Stomach (tissue), 9 donors: ENCODE measurements around the gene FAM72A. TPM values are rescaled to one million over a fixed set of nuclear protein-coding genes. Genes with fewer than 3 reads are reported as not detected.
A peak's percentile ranks its signal among the peaks of the same experiment; 100 is the strongest.
"Not testable (repeated sequence)": the region's sequence is repeated elsewhere in the genome, so short reads cannot be mapped to it uniquely, and the experiment has no call there.

Source experiments
- DNase-seq, 2 donors: peaks; one replicate each; pipeline versions ENCODE4 v3.0.0 to v3.0.0-alpha.2; 2013 to 2019
- H3K27ac ChIP-seq, 5 donors: fragments of 200-600 bp in 4 of 5; sonication (generic) in 4 of 5; one replicate each; pipeline ENCODE4 v1.5.1; 2013 to 2019; ENCODE audit warnings: mild to moderate bottlenecking in 1 of 5, moderate library complexity in 1 of 5
- H3K27me3 ChIP-seq, 3 donors: fragments of 200-600 bp; sonication (generic); one replicate each; pipeline ENCODE4 v1.5.1; 2017 to 2019; ENCODE audit warnings: mixed run types in 1 of 3
- H3K36me3 ChIP-seq, 4 donors: fragments of 200-600 bp; sonication (generic); 1 replicate in 3 of 4; 2 replicates in 1 of 4; pipeline ENCODE4 v1.5.1; 2016 to 2019
- H3K4me1 ChIP-seq, 4 donors: fragments of 200-600 bp; sonication (generic); one replicate each; pipeline ENCODE4 v1.5.1; 2016 to 2019
- H3K4me3 ChIP-seq, 4 donors: fragments of 200-600 bp; sonication (generic) in 3 of 4; one replicate each; pipeline ENCODE4 v1.5.1; 2016 to 2019; ENCODE audit warnings: mild to moderate bottlenecking in 1 of 4
- H3K9me3 ChIP-seq, 4 donors: fragments of 200-600 bp; sonication (generic); one replicate each; pipeline ENCODE4 v1.5.1; 2016 to 2019
- EP300 ChIP-seq: sonication (generic); formaldehyde crosslinking; IDR thresholded peaks from one replicate; pipeline ENCODE4 v1.6.1; 2017; ENCODE audit warnings: antibody characterized with exemption
- POLR2A ChIP-seq, 4 donors: fragments of 450-650 bp; IDR thresholded peaks; one replicate each; pipeline ENCODE4 v1.6.1; 2016; ENCODE audit warnings: antibody characterized with exemption in 4 of 4, control low read depth in 2 of 4, mild to moderate bottlenecking in 1 of 4, moderate library complexity in 1 of 4
- POLR2AphosphoS5 ChIP-seq, 3 donors: sonication (generic); formaldehyde crosslinking; IDR thresholded peaks; one replicate each; pipeline ENCODE4 v1.6.1; 2016; ENCODE audit warnings: antibody characterized with exemption in 3 of 3
- WGBS, 5 donors: extraction: QIAGEN DNeasy Blood & Tissue Kit in 3 of 5; methylation state at CpG; one replicate each; pipeline versions ENCODE4 v1.1.5 to v1.1.7; 2013 to 2018; 5-methylcytosine and 5-hydroxymethylcytosine counted together
- intact Hi-C: fragments of 100-400 bp; cut with DNase I; formaldehyde crosslinking; loops from one replicate; pipeline ENCODE4 v1.15.1; 2023; ENCODE audit warnings: low total_unique reads
- polyA plus RNA-seq, 3 donors: library from polyadenylated mRNA; stranded (reverse); fragments of 200-250 nt; gene quantifications; one replicate each; pipeline ENCODE4 v1.2.3, GENCODE V29; 2013
- total RNA-seq, 5 donors: library from RNA; depleted of rRNA; stranded (reverse); fragments of >200 nt; gene quantifications; one replicate each; pipeline versions ENCODE4 v1.1.0 to v1.2.3, GENCODE V29; 2014 to 2016
- TF ChIP-seq, protein P1 (sequence below), 7 experiments: fragments of 450-650 bp in 4 of 7; fragments of 200-600 bp in 3 of 7; sonication (generic) in 3 of 7; IDR thresholded peaks; one replicate each; pipeline ENCODE4 v1.5.1; 2016 to 2019; ENCODE audit warnings: antibody characterized with exemption in 7 of 7, control low read depth in 2 of 7, mild to moderate bottlenecking in 1 of 7
- donor health status: healthy with polysubstance abuse.
- donor health status: Bipolar disorder and iron deficiency.
- donor health status: healthy.

The FAM72A gene
- total and polyA plus RNA-seq, 8 donors, result 1.0 to 3.1 (median 2.0) TPM; not detected in 2

DNA sequence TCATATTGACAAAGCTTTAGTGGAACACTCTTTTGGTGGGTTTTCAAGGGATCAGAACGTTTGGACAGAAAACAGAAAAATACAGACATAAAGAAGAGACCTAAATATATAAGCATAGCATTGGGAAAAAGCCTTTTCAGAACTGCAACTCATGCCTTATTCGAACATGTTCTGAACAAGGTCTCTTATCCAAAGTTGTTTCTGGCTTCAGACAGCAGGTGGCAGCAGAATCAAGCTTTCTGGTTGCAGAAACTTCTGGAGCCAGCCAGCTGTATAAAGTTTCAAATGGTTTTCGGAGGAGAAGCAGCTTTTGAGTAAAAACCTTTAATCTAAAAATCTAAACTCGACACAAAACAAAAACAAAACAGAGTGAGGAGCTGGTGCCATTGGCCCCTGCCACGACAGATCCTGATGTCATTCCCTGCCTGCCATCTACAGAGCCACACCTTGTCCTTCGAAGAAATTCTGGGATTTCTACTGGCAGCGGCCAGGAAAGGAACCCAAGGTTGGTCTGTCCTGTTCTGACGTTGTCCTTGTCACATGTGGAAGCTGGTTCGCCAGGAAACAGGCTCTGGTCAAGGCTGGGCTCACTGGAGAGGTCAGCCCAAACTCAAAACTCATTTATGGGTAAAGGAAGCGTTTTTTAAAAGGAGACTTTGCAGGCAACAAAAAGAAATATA, 35.1 kb downstream of the FAM72A start:
- DNase-seq, H3K36me3 ChIP-seq, H3K27me3 ChIP-seq, intact Hi-C loops, H3K4me3 ChIP-seq, H3K27ac ChIP-seq, H3K9me3 ChIP-seq, H3K4me1 ChIP-seq: not testable (repeated sequence)
- WGBS, 5 donors, result 20 to 30% (median 28%) methylated on average over 3 to 5 of the region's 10 CpGs
- TF ChIP-seq, protein P1, sequence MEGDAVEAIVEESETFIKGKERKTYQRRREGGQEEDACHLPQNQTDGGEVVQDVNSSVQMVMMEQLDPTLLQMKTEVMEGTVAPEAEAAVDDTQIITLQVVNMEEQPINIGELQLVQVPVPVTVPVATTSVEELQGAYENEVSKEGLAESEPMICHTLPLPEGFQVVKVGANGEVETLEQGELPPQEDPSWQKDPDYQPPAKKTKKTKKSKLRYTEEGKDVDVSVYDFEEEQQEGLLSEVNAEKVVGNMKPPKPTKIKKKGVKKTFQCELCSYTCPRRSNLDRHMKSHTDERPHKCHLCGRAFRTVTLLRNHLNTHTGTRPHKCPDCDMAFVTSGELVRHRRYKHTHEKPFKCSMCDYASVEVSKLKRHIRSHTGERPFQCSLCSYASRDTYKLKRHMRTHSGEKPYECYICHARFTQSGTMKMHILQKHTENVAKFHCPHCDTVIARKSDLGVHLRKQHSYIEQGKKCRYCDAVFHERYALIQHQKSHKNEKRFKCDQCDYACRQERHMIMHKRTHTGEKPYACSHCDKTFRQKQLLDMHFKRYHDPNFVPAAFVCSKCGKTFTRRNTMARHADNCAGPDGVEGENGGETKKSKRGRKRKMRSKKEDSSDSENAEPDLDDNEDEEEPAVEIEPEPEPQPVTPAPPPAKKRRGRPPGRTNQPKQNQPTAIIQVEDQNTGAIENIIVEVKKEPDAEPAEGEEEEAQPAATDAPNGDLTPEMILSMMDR (IDR thresholded peaks at IDR 0.05), result peak in 2 of 7 experiments; percentile 6 to 11

DNA sequence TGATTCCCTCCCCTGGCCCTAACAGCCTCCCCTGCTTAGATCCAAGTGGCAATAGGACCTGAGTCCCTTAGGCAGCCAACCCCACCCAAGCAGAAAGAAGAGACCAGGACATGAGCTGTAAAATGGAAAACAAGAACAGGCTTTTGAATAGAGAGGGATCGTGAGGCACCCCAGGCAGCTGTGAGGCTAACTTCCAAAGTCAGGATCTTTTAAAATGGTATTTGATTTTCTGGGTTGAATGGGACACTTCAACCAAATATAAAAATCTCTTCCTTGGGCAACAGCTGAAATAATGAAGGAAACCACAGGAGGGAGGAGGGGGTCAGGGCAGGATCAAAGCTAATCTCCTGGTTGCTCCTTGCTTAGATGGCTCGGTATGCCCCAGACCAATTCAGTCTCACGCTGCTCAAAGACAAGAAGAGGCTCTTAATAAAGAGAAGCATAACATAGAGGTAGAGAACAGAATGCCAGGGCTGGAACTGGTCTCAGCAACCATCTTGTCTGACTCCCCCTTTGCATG, 56.8 kb downstream of the FAM72A start:
- WGBS, 5 donors, result 66 to 82% (median 67%) methylated on average over 3 of the region's 3 CpGs
- peaks cover 0 to 4% (median 0%) of the 10 kb centered on the region in 3 donors for H3K27me3 ChIP-seq

DNA sequence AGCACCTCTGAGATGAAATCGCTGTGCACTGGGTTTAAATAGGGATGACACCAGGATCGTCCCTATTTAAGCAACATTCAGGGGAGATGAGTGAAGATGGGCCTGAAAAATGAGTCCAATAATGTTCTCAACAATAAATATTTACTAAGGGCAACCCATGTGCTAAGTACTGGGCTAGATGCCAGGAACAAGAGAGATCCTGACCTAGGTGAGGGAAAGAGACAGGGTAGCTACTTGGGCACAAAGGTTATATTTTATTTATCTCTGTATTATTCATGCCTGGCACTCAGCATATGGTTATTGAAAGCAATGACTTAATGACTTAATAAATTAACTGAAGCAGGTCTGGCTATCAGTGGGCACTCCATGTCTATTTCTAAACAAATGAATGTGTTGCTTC, 58.0 kb downstream of the FAM72A start:
- Histone ChIP-seq H3K9me3 (no peaks in the 10 kb centered on the region), H3K4me3 (no peak overlapping the region), H3K27me3 (peaks cover 0 to 4% (median 0%) of the 10 kb centered on the region in 3 donors), H3K4me1 (no peaks in the 10 kb centered on the region), H3K27ac (no peak overlapping the region), H3K36me3 (no peaks in the 10 kb centered on the region)
- peak in 1 of 2 donors; percentile 16 for DNase-seq
- intact Hi-C loops, result no loop called here
- TF ChIP-seq EP300, result no peak
- no peak for TF ChIP-seq POLR2AphosphoS5 (IDR thresholded peaks at IDR 0.05)
- 53 to 67% (median 58%) methylated on average over 2 of the region's 2 CpGs for WGBS, 5 donors

More for the DNA sequence above, 56.8 kb downstream of the FAM72A start:
- DNase-seq, result no peak
- intact Hi-C loops, result no loop called here
- Histone ChIP-seq H3K4me1 (no peaks in the 10 kb centered on the region), H3K27ac (no peak overlapping the region), H3K36me3 (no peaks in the 10 kb centered on the region), H3K9me3 (no peaks in the 10 kb centered on the region), H3K4me3 (no peak overlapping the region)
- no peak for TF ChIP-seq EP300
- TF ChIP-seq, protein P1 (IDR thresholded peaks at IDR 0.05), result no peak
- TF ChIP-seq POLR2AphosphoS5 (IDR thresholded peaks at IDR 0.05), result no peak
- TF ChIP-seq POLR2A (IDR thresholded peaks at IDR 0.05), result no peak

DNA sequence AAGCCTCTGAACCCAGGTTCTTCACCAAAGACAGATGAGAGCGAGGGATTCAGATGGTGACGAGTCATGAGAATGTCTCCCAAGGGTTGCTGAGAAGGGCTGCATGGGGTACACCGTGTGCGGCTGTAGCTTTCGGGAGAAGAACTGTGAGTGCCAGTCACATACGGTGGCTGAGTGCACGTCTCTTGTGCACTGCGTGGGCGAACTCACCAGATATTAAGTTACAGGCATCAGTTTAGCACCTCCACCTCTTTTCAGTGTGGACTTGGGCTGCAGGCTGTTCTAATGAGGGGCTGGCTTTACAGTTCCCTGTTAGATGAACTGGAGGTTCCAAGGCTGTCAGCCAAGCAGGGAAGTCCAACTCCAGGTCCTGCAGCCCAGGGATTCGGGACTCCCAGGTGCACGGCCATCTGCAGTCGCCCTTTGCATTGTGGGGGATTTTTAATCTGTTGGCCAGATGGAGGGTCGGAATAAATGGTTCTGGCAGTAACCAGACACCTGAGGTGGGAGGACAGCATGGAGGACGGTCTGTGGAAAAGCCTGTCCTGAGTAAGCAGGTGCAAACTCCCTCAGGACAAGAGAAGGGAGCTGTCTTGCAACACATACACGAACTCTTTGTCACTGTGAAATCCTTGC, 59.0 kb downstream of the FAM72A start:
- TF ChIP-seq, protein P1 (IDR thresholded peaks at IDR 0.05), result no peak
- TF ChIP-seq POLR2A (IDR thresholded peaks at IDR 0.05) (no peak), EP300 (no peak), POLR2AphosphoS5 (IDR thresholded peaks at IDR 0.05) (no peak)
- H3K27ac ChIP-seq, result no peak overlapping the region
- no peak for DNase-seq
- no peaks in the 10 kb centered on the region for H3K4me1 ChIP-seq
- intact Hi-C loops, result no loop called here
- no peak overlapping the region for H3K4me3 ChIP-seq
- H3K36me3 ChIP-seq, result no peaks in the 10 kb centered on the region
- 82 to 91% (median 87%) methylated on average over 15 of the region's 15 CpGs for WGBS, 5 donors
- peaks cover 0 to 4% (median 0%) of the 10 kb centered on the region in 3 donors for H3K27me3 ChIP-seq
- no peaks in the 10 kb centered on the region for H3K9me3 ChIP-seq

DNA sequence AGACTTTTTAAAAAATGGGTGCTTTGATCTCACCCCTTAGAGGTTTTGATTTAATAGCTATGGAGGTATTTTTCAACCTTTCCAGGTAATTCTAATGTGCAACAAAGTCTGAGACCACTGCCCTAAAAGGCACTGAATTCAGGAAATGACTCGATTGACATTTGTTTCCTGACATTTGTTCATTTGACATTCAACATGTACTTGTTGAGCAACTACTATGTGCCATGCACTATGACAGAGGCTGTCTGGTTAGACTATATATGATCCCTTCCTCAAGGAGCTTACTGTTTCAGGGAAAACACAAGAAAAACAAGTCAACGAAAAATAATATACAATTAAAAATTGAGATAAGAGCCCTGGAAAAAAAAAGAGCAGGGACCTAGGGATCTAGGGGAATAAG, 59.9 kb downstream of the FAM72A start:
- intact Hi-C loops, result no loop called here
- Histone ChIP-seq H3K36me3 (no peaks in the 10 kb centered on the region), H3K4me1 (no peaks in the 10 kb centered on the region), H3K27me3 (peaks cover 0 to 4% (median 0%) of the 10 kb centered on the region in 3 donors), H3K9me3 (no peaks in the 10 kb centered on the region), H3K4me3 (no peak overlapping the region), H3K27ac (no peak overlapping the region)
- WGBS, 5 donors, result 69 to 84% (median 79%) methylated on average over 2 of the region's 2 CpGs
- no peak for DNase-seq
- TF ChIP-seq POLR2AphosphoS5 (IDR thresholded peaks at IDR 0.05) (no peak), POLR2A (IDR thresholded peaks at IDR 0.05) (no peak), EP300 (no peak)
- TF ChIP-seq, protein P1 (IDR thresholded peaks at IDR 0.05), result no peak
